ENCODE results near the gene TMED7.

GRCh38 chr5:115656404-115656803 lies 30.6 kb upstream of the TMED7 start:
- TF ChIP-seq CTCF (IDR thresholded peaks at IDR 0.05) (no peak), POLR2A (IDR thresholded peaks at IDR 0.05) (no peak)

Measured in testis (tissue), 2 donors.